Panc1 (cell line): ENCODE results near the gene SLC25A42.

Source experiments
- CTCF ChIP-seq: fragments of 450-650 bp; IDR thresholded peaks from 2 replicates; pipeline ENCODE4 v1.5.1; 2017; ENCODE audit warnings: mild to moderate bottlenecking
- POLR2AphosphoS5 ChIP-seq: IDR thresholded peaks from 2 replicates; pipeline ENCODE4 v1.6.1; 2012; ENCODE audit warnings: mild to moderate bottlenecking, low read depth, low read length, moderate library complexity
- REST ChIP-seq, 2 experiments: IDR thresholded peaks; 2 replicates each; pipeline ENCODE4 v1.6.1; 2011 to 2012; ENCODE audit warnings: low read depth in 2 of 2, control low read depth in 1 of 2, low read length in 1 of 2, mild to moderate bottlenecking in 1 of 2, moderate library complexity in 1 of 2; ENCODE audit not compliant: insufficient read depth in 1 of 2
- TCF7L2 ChIP-seq: IDR thresholded peaks from 2 replicates; pipeline ENCODE4 v1.6.1; 2011; ENCODE audit warnings: mild to moderate bottlenecking, low read depth, low read length, inconsistent platforms

- TF ChIP-seq CTCF (no peak), REST (IDR thresholded peaks at IDR 0.05; ENCODE audit: insufficient read depth in 1 of 2, low read depth in 2 of 2, low read length in 1 of 2) (no peak), TCF7L2 (no peak), POLR2AphosphoS5 (no peak)
Observed at GRCh38 chr19:19111136-19111835, 47.5 kb downstream of the SLC25A42 start.
